Ecto neural progenitor cell (in vitro differentiated cells): ENCODE measurements around the gene PDC.
"Not testable (repeated sequence)": the region's sequence is repeated elsewhere in the genome, so short reads cannot be mapped to it uniquely, and the experiment has no call there.

Experiments used
- DNase-seq: peaks from one replicate; pipeline ENCODE4 v3.0.0-alpha.2; 2018; ENCODE audit warnings: low spot score

PDC gene

DNA sequence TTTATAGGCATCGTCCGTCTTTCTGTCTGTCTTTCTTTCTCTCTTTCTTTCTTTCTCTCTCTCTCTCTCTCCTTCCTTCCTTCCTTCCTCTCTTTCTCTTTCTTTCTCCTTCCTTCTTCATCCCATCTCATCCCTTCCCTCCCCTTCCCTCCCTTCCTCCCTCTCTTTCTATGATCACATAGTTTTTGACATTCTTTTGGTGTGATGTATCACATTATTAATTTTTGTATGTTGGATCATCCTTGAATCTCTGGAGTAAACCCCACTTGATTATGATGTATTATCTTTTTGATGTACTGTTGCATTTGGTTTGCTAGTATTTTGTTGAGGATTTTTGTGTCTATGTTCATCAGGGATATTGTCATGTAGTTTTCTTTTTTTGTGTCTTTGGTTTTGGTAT lies 59.5 kb downstream of the PDC start:
- not testable (repeated sequence) for DNase-seq
